Measurements from ENCODE around the gene IGFALS.

Gene IGFALS

DNA sequence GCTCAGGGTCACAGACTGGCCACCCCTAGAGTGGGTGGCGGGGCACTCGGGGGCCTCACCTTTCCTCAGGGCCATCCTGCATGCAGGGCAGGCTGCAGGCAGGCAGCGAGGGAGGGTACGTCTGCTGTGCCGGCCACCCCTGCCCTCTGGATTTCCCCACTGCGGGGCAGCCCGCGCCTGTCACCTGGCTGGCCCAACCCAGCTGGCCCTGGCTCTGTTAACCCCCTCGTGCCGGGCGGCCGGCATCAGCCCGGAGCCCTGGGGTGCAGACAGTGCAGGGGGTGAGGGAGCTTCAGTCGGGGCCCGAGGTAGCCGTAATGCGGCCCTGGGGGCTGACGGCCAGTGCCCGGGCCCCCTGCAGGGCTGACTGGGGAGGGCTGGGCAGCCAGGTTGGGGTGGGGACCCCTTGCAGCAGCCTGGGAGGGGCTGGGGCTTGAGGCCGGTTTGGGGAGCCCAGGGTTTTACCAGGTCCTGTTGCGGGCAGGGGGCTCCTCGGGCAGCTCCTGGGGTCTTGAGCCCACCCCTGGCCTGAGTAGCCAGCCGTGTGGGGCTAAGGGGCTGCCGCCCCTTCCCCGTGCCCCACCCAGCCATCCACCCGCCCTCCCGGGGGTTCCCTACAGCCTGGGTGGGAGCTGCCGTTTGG is at the start of gene IGFALS:
IGFALS (minus strand) TSS at position 128 of the 643 bp plus-strand sequence; CDS start at position 75, 53 bp downstream.
- no peak for DNase-seq (ENCODE audit: low read depth, low spot score)

DNA sequence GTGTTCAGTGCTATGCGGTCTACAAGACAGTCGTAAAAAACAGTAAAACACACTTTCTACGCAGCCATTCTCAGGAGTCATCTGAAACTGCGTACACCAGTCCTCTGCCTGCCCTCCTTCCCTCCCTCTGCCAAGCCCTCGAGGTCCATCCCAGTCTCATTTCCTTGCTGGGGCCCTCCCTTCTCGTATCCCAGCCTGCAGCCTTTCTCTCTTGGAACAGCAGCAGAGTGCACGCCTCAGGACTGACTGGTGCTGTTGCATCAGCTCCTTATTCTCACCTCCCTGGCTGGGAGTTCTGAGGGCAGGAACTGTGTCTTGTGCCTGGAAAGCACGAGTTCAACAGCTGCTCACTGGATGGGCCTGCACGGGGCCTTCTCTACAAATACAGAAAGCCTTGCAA is 46.0 kb upstream of the IGFALS start:
- no peak for DNase-seq (ENCODE audit: low read depth, low spot score)

DNA sequence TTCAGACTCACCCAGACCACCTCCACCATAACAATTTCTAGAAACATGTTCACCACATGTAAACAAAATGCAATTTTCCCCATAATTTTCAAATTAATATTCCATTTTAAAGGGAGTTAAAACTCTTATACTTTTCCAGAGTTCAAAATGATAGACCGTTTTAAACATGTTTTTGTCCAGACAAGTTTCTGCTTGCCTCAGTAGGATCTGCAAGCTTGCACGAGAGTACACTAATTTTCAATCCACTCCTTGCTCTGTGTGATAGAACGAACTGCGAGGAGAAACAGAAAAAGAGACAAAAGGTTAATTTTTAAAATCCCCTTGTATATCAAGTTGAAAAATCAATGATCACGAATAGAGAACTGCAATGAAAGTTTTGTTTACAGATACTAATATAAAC is 40.6 kb upstream of the IGFALS start:
- no peak for DNase-seq (ENCODE audit: low read depth, low spot score)

DNA sequence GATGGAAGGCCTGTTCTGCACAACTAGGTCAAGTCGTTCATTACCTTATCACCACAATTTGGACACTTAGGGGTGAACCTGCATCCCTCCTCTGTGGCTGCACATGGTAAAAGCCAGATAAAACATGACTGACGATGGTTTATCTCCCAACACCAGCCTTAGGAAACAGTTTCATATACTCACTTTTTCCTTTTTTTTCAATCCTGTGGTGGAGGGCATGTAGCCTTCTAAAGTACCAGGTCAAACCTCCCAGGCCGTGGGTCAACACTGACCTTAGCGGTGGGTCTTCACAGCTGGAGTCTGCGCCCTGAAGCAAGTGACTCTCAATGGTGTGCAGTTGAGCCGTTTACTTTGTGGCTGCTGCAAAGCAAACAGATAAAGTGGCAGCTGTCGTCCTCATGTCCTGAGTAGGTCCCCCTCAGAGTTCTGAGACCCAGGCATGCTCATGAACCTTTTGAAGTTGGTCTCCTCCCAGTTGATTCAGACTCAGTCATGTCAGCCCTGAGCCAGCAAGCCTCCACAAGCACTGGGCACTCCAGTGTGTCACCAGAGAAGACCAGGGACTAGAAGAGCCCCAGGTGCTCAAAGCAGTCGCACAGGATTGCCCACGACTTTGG is 39.4 kb upstream of the IGFALS start:
- DNase-seq (ENCODE audit: low read depth, low spot score), result no peak

DNA sequence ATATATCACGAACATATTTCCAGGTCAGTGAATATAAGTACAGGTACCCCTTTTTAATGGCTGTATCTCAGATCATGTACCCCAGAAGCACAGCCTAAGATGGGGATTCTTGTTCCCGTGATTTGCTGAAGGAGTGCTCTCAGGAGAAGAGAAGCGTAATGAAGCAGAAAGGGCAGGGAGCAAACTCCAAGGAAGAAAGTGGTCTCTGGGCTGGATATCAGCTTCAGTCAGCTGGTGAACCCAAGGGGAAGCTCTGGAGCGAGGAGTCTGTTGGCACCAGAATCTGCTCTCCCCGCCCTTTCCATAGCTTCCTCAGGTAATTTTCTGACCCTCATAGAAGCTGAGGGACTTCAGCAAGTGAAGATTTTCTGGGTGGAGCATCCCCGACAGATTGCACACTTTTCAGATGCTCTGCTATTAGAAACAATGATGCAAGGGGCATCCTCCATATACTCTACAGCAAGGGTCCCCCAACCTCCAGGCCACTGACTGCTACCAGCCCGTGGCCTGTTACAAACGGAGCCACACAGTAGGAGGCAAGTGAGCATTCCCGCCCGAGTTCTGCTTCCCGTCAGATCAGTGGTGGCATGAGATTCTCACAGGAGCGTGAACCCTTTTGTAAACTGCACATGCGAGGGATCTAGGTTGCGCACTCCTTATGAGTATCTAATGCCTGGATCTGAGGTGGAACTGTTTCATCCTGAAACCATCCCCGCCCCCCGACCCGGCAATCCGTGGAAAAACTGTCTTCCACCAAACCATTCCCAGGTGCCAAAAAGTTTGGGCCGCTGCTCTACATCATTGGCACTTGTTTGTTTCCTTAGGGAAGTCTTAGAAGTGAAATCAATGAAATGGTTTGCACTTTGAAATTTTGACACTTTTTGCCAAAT is 37.9 kb upstream of the IGFALS start:
- DNase-seq (ENCODE audit: low read depth, low spot score), result no peak

DNA sequence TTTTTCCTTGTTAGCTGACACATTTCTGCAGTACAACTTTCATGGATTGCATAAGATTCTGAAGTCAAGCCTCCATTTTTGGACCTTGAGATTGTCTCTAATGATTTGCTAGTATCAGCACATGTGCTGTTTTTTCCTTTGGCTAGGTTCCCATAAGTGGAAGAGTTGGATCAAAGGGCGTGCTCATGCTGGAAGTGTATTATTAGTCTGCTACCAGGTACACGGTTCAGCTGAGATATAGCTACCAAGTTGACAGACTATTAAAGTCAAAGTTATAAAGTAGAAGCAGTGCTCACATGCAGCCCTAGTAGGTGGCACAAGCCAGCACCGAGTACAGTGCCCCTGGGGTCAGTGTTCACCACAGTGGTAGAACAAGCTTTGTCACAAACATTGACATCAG is 36.7 kb upstream of the IGFALS start:
- no peak for DNase-seq (ENCODE audit: low read depth, low spot score)

DNA sequence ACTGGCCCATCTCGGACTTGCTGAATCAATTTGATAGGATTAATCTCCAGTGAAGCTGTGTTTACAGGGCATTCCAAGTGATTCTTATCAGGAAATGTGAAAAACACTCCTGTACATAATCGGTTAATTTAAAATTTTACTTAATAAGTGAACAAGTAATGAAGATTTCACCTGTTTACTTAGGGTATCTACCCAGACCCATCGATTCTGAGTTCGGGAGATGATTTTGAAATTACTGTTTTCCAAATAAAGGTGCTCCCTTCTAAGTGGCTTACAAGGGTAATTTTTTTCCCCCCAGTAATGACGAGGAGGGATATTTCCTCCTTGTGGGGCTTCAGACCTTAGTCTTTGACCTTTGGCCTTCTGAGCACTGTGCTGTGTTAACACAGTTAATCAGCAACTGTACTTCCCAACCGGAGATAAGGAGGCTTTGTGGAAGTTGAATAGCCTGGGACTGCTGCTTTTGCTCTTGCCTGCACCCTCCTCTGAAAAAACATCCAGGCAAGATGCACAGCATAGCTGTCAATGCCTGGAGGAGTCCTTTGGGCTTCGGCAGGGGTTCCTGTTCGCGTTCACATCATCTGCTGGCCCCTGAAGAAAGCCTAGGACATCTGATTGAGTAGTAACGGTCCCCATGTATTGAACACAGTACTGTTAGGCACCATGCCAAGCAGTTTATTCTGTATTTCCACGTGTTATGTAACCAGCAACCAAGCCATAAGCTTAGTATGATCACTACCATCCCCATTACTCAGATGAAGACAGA is 35.3 kb upstream of the IGFALS start:
- DNase-seq (ENCODE audit: low read depth, low spot score), result no peak

DNA sequence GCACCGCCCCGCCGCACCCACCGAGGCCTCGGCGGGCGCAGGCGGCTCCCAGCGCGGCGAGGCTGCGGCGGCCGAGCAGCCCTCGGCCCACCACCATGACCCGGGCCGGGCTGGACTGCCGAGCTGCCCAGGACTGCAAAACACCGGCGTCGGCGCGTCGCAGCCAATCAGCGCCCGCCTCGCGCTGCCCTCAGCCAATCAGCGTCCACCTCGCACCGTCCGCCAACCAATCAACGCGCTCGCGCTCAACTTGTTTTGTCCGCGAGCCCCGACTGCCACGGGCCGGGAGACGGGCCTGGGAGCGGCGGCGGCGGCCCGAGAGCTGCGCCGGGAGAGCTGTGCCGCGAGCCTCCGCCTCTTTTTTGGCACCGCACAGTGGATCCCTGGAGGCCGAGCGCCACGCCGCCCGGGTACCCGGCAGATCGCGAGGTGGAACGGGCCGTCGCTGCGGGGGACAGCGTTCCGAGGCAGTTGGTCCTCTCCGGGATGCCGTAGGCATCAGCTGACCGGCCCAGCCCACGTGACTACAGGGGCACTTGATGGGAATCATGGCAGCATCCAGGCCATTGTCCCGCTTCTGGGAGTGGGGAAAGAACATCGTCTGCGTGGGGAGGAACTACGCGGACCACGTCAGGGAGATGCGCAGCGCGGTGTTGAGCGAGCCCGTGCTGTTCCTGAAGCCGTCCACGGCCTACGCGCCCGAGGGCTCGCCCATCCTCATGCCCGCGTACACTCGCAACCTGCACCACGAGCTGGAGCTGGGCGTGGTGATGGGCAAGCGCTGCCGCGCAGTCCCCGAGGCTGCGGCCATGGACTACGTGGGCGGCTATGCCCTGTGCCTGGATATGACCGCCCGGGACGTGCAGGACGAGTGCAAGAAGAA is 33.4 kb upstream of the IGFALS start, which contains the start of the genes FAHD1 and HAGH:
FAHD1 (plus strand) TSS at position 516 of the 883 bp plus-strand sequence; CDS start at position 549, 33 bp downstream.
HAGH (minus strand) TSS at position 135 of the 883 bp plus-strand sequence; CDS start at position 97, 38 bp downstream.
- DNase-seq (ENCODE audit: low read depth, low spot score), result peak; percentile 84

DNA sequence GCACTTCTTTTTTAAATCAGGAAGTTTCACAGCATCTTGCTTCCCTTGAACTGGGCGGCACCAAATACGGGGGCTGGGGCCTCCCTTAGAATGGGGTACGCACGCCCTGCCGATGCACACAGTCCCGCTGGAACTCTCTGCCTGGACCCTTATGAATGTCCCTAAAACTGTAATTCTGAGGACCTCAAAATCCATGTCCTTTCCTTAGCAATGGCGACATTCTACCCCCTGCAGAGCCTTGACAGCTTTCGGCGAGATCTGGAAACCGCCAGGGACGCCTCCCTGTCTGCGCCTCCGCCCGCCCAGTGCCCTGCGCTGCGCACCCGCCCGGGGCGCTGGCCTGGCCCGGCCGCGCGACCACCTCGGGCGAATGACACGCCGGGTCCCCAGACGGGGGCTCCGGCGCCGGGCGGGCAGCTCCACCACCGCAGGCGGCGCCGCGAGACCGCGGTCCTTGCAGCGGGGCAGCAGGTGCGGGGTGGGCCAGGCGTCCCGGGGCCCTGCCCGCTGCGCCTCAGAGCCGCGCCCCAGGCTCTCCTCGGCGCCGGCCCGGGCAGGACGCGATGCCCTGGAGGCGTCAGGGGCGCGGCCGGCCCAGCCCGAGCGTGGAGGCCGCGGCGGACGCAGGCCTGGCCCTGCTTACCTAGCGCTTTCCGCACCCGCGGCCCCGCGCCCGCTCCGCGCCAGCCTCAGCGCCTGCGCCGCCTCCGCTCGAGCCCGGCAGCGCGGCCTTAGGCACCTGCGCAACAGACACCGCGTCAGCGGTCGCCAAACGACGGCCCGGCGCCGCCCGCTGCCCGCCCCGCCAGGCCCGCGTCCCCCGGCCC is 32.6 kb upstream of the IGFALS start:
- no peak for DNase-seq (ENCODE audit: low read depth, low spot score)

DNA sequence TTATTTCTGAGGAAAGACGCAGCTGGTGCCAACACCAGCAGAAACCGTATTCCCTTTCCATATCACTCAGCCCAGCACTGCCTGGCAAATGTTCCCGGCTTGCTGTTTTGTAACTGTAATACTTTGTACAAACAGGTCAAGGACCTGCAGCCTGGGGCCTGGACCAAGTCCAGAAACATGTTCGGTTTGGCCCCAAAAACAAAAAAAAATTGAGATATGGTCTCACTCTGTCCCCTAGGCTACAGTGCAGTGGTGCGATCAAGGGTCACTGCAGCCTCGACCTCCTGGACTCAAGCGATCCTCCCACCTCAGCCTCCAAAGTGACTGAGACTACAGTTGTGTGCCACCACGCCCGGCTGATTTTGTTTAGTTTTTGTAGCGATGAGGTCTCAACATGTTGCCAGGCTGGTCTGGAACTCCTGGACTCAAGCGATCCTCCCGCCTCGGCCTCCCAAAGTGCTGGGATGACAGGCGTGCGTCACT is 31.9 kb upstream of the IGFALS start:
- no peak for DNase-seq (ENCODE audit: low read depth, low spot score)

DNA sequence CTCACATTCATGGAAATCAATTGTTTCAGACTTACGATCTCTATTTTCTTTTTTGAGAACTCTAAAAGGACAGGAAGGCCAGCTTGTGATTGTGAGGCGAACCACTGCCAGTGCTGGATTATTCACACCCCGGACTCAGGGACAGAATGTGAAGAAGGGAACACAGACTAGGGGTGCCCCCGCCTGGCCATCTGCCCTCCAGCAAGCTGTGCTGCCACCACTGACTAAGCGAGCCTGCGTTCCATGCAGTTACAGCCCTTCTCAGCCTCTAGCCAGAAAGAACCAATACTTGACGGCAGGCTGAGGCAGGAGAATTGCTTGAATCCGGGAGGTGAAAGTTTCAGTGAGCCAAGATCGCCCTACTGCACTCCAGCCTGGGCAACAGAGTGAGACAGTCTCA is 30.3 kb upstream of the IGFALS start:
- DNase-seq (ENCODE audit: low read depth, low spot score), result no peak

DNA sequence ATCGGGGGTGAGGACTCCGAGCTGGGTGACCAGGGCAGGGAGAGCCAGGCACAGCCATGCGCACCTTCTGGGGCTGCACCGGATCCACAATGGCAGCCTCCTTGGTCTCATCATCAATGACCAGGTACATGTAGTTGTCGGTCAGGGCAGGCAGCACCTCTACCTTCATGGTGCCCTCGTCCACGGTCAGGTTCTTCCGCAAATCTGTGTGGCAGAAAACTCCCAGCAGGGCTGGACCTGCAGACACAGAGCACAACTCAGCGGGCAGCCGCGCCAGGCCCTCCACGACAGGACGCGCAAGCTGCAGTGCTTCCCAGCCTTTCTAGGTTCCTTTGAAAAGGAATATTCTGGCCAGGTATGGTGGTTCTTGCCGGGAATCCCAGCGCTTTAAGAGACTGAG is 29.3 kb upstream of the IGFALS start:
- DNase-seq (ENCODE audit: low read depth, low spot score), result no peak

DNA sequence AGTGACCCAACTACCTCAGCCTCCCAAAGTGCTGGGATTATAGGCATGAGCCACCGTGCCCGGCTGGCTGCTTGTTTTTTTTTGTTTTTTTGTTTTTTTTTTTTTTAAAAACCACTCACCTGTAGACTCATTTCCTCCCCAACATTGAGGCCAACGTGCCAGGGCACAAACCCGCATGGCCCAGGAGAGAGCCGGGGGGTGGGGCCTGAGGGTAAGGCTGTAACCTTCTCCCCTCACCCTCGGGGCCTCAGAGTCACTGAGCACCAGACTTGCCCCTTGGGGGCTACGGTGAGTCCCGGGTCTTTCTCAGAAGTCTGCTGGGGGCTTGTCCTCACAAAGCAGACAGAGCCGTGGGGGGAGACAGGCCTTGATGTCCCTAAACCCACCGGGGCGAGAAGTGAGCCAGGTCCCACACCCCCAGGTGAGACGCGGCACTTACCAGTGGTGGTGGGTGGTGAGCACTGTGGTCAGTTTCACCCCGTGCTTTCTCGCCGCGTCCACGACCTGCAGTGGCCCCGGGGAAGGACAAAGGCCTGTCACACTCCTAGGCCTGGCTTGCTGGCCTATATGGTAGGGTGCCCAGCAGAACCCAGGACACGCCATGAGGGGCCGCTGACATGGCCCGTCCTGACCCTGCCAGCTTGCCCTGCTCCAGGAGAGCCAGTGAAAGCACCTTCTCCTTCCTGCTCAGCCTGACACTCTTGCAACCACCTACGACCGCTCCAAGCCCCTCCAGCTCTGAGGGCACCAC is 28.5 kb upstream of the IGFALS start:
- no peak for DNase-seq (ENCODE audit: low read depth, low spot score)

DNA sequence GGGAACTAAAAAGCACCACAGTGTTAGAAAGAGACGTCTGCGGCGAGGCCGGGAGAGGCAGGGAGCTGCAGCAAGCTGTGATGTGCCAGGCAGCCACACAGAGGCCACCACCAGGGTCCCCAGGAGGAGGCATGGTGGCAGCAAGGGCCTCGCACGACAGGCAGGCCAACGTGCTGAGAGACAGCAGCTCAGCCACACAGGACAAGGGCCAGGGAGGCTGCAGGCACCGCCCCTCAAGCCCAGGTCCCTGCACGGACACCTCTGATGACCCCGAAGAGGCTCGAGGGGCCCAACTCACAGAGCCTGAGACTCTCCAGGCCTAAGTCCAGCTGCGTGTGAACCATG is 27.4 kb upstream of the IGFALS start:
- DNase-seq (ENCODE audit: low read depth, low spot score), result no peak

DNA sequence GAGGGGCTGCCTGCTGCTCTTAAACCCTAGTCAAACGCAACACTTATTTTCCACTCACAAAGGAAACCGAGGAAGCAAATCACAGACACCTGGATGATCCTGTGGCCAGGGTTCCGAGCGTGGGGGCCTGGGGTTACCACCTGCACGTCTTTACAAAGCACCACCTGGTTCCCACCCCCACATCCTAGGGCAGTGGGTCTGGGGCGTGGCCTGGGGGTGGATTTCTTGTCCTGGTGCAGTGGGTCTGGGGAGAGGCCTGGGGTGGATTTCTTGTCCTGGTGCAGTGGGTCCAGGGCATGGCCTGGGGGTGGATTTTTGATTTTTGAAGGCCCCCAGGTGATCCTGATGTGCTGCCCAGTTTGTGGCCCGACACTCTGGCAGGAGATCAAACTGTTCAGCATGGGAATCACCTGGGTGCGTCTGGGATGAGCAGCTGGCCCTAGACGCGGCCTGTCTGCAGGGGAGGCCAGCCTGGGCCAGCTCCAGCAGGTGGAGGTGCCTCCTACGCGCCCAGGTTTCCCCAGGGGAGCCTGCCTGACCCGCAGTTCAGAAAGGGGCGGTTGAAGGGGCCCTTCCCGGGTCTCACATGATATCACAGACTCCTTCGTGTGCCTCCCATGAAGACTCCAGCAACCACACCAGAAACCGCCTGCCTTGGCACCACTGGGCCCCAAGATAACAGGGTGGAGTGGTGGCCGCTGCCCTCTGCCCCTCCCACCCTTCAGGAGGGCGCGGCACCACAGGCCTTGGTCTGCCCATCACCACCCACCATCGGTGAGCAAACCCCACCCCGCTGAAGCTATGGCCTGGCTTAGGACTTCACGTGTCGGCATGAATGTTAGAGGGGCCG is 26.8 kb upstream of the IGFALS start:
- no peak for DNase-seq (ENCODE audit: low read depth, low spot score)

DNA sequence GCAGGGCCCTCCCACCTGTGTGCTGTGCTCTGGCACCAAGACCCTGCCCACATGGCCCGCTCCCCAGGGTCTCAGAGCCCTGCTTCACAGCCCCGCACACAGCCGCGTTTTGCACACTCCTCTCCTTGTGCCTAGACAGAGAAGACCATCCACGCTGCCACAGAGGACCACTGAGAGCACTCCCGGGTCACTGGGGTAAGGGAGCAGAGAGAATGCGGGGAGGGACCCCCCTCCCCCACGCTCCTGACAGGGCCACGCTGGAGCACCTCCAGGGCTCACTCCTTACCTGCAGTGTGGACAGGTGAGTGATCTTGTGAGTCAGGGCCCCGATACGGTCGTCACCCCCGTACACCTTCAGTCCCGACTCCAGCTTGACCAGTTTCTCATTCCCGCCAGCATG is 26.1 kb upstream of the IGFALS start:
- DNase-seq (ENCODE audit: low read depth, low spot score), result no peak

DNA sequence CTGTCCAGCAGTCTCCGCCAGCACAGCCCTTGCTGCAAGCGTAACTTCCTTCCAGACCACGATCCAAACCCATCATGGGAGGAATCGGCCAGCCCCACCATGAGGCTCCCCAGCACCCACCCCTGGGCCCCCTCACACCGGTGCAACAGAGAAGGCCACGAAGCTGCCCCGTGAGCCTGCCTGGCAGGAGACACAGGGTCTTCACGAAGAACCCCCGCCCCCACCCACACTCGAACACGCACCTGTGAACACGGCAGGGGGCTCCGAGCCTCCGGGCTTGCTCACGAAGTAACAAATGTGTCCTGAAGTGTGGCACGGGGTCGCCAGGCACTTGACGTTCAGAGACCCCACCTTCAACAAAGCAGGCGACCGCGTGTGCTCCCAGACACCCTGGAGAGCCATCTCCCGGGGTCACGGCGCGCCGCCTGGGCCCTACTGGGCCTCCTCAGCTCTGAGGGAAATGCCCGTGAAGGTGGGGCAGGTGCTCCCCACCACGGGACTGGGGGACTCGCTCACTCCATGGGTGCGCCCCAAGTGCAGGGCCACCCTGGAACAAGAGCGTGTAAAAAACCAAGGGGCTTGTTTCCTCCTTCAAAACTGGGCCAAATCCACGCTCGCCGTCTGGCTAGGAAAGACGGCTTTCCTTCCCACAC is 25.5 kb upstream of the IGFALS start:
- DNase-seq (ENCODE audit: low read depth, low spot score), result no peak

Measured in smooth muscle cell of the brain vasculature (primary cell).